Neuronal stem cell (in vitro differentiated cells): ENCODE results near the gene CERS3.

Experiments
- DNase-seq: peaks from one replicate; pipeline ENCODE4 v3.0.0-alpha.2; 2013; ENCODE audit warnings: low spot score
- H2AFZ ChIP-seq: one replicate; pipeline ENCODE4 v1.6.1; 2013; ENCODE audit warnings: mild to moderate bottlenecking, low read length, inconsistent platforms
- H2AK5ac ChIP-seq: 2 replicates; pipeline ENCODE4 v1.6.1; 2013; ENCODE audit warnings: low read depth, mild to moderate bottlenecking, inconsistent platforms, low read length, moderate library complexity, mixed read lengths
- H2BK120ac ChIP-seq: 2 replicates; pipeline ENCODE4 v1.6.1; 2013; ENCODE audit warnings: low read depth, mild to moderate bottlenecking, inconsistent platforms, low read length, moderate library complexity, mixed read lengths
- H2BK12ac ChIP-seq: one replicate; pipeline ENCODE4 v1.6.1; 2013; ENCODE audit warnings: low read length, inconsistent platforms
- H2BK15ac ChIP-seq: 2 replicates; pipeline ENCODE4 v1.6.1; 2013; ENCODE audit warnings: mild to moderate bottlenecking, low read length, inconsistent platforms, mixed read lengths
- H2BK5ac ChIP-seq: one replicate; pipeline ENCODE4 v1.6.1; 2013; ENCODE audit warnings: inconsistent platforms, mild to moderate bottlenecking, low read length, moderate library complexity
- H3K14ac ChIP-seq: one replicate; pipeline ENCODE4 v1.6.1; 2013; ENCODE audit warnings: low read length, inconsistent platforms
- H3K18ac ChIP-seq: 2 replicates; pipeline ENCODE4 v1.6.1; 2013; ENCODE audit warnings: low read length, inconsistent platforms
- H3K23ac ChIP-seq: 2 replicates; pipeline ENCODE4 v1.6.1; 2013; ENCODE audit warnings: low read depth, mild to moderate bottlenecking, mixed read lengths, low read length, inconsistent platforms; ENCODE audit not compliant: poor library complexity
- H3K27ac ChIP-seq: replicated peaks from 3 replicates; pipeline ENCODE4 v1.5.1; 2013; ENCODE audit warnings: low read length, inconsistent platforms
- H3K27me3 ChIP-seq, 3 experiments: 2 replicates each; pipeline ENCODE4 v1.6.1; 2013; ENCODE audit warnings: low read length in 3 of 3, mild to moderate bottlenecking in 2 of 3, inconsistent platforms in 1 of 3, low read depth in 1 of 3, mixed read lengths in 1 of 3, moderate library complexity in 1 of 3; ENCODE audit not compliant: control insufficient read depth in 3 of 3, insufficient read depth in 3 of 3
- H3K36me3 ChIP-seq, 2 donors: replicated peaks in 1 of 2; 2 replicates each; pipeline ENCODE4 v1.6.1; 2013; ENCODE audit warnings: low read length in 2 of 2; ENCODE audit not compliant: control insufficient read depth in 2 of 2, insufficient read depth in 2 of 2
- H3K4ac ChIP-seq: 2 replicates; pipeline ENCODE4 v1.6.1; 2013; ENCODE audit warnings: inconsistent platforms, mild to moderate bottlenecking, low read length, moderate library complexity
- H3K4me1 ChIP-seq, 2 donors: 1 replicate in 1 of 2; 2 replicates in 1 of 2; pipeline ENCODE4 v1.6.1; 2013; ENCODE audit warnings: low read length in 2 of 2, low read depth in 1 of 2; ENCODE audit not compliant: control insufficient read depth in 2 of 2, insufficient read depth in 1 of 2
- H3K4me2 ChIP-seq: one replicate; pipeline ENCODE4 v1.6.1; 2013; ENCODE audit warnings: mild to moderate bottlenecking, low read length, inconsistent platforms; ENCODE audit not compliant: insufficient read depth, poor library complexity, severe bottlenecking
- H3K4me3 ChIP-seq, 2 donors: 2 replicates each; pipeline ENCODE4 v1.5.1; 2013; ENCODE audit warnings: low read length in 2 of 2, mild to moderate bottlenecking in 2 of 2, inconsistent platforms in 1 of 2, moderate library complexity in 1 of 2
- H3K79me1 ChIP-seq: one replicate; pipeline ENCODE4 v1.6.1; 2013; ENCODE audit warnings: low read depth, mild to moderate bottlenecking, inconsistent platforms, low read length, moderate library complexity
- H3K9ac ChIP-seq: one replicate; pipeline ENCODE4 v1.6.1; 2013; ENCODE audit warnings: mild to moderate bottlenecking, low read depth, low read length, inconsistent platforms; ENCODE audit not compliant: poor library complexity
- H3K9me3 ChIP-seq, 2 donors: replicated peaks in 1 of 2; 2 replicates each; pipeline versions ENCODE3 to v1.6.1; 2013; ENCODE audit warnings: low read length in 2 of 2, mild to moderate bottlenecking in 2 of 2, inconsistent platforms in 1 of 2, low read depth in 1 of 2, mixed read lengths in 1 of 2, moderate library complexity in 1 of 2; ENCODE audit not compliant: control insufficient read depth in 2 of 2, insufficient read depth in 1 of 2
- H4K8ac ChIP-seq: one replicate; pipeline ENCODE4 v1.6.1; 2013; ENCODE audit warnings: low read depth, mild to moderate bottlenecking, inconsistent platforms, low read length, moderate library complexity
- H4K91ac ChIP-seq: one replicate; pipeline ENCODE4 v1.6.1; 2013; ENCODE audit warnings: low read length, low read depth, mild to moderate bottlenecking, inconsistent platforms; ENCODE audit not compliant: poor library complexity
- WGBS, 2 donors: extraction: QIAGEN DNeasy Blood & Tissue Kit; methylation state at CpG; one replicate each; pipeline ENCODE4 v1.1.7; 2013; ENCODE audit warnings: missing lambda C conversion rate in 2 of 2, mixed read lengths in 1 of 2; ENCODE audit not compliant: insufficient read length in 2 of 2, insufficient replicate concordance in 1 of 2; ENCODE audit errors: extremely low coverage in 2 of 2; 5-methylcytosine and 5-hydroxymethylcytosine counted together

The CERS3 gene

GRCh38 chr15:100502651-100503050, 26.1 kb downstream of the CERS3 start:
- Histone ChIP-seq H3K27ac (no peak overlapping the region), H3K4me1 (no peaks in the 10 kb centered on the region), H3K4me3 (no peak overlapping the region), H3K36me3 (no peaks in the 10 kb centered on the region), H3K14ac (no peak overlapping the region), H3K79me1 (no peaks in the 10 kb centered on the region), H2BK5ac (no peak overlapping the region), H2BK120ac (no peak overlapping the region), H3K18ac (no peak overlapping the region), H3K9ac (no peak overlapping the region), H3K4me2 (no peak overlapping the region), H3K27me3 (no peaks in the 10 kb centered on the region), H3K9me3 (no peaks in the 10 kb centered on the region), H4K91ac (no peak overlapping the region), H2AFZ (no peak overlapping the region), H4K8ac (no peak overlapping the region), H2AK5ac (no peak overlapping the region), H3K4ac (no peak overlapping the region), H3K23ac (no peak overlapping the region), H2BK12ac (no peak overlapping the region), H2BK15ac (no peak overlapping the region)
- DNase-seq, result no peak
- WGBS, 2 donors, result no CpG with 5 or more reads among the region's 3 CpGs

DNA sequence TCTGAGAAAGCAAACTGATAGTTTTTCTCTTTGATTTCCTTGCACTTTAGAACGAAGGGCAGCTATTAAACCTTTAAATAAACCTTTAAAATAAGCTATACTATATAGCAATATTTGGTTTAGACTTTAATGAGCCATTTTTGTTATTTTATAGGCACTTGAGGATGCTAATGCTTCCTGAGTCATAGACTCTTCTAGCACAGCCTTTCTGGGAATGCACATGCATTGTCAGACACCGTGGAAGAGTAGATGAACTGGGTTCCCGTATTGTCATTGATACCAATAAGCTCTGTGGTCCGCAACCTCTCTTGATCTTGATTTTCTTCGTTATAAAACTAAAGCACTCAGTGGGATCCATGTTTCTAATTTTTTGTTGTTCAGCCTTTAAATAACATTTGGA, 27.6 kb downstream of the CERS3 start:
- WGBS, 2 donors, result no CpG with 5 or more reads among the region's 5 CpGs
- H3K79me1 ChIP-seq, result no peaks in the 10 kb centered on the region
- H3K18ac ChIP-seq, result no peak overlapping the region
- no peaks in the 10 kb centered on the region for H3K9me3 ChIP-seq
- H2AFZ ChIP-seq, result no peak overlapping the region
- no peak overlapping the region for H4K91ac ChIP-seq
- no peak overlapping the region for H3K4me3 ChIP-seq
- no peak overlapping the region for H2BK12ac ChIP-seq
- H3K4me1 ChIP-seq, result no peaks in the 10 kb centered on the region
- H3K36me3 ChIP-seq, result no peaks in the 10 kb centered on the region
- H2BK5ac ChIP-seq, result no peak overlapping the region
- no peak overlapping the region for H2BK120ac ChIP-seq
- no peaks in the 10 kb centered on the region for H3K27me3 ChIP-seq
- no peak overlapping the region for H4K8ac ChIP-seq
- H3K4ac ChIP-seq, result no peak overlapping the region
- DNase-seq, result no peak
- no peak overlapping the region for H3K4me2 ChIP-seq
- no peak overlapping the region for H3K14ac ChIP-seq
- H3K27ac ChIP-seq, result no peak overlapping the region
- no peak overlapping the region for H3K9ac ChIP-seq
- H2BK15ac ChIP-seq, result no peak overlapping the region
- no peak overlapping the region for H3K23ac ChIP-seq
- H2AK5ac ChIP-seq, result no peak overlapping the region

- Histone ChIP-seq H2AFZ (no peak overlapping the region), H3K9ac (no peak overlapping the region), H4K91ac (no peak overlapping the region), H3K9me3 (no peaks in the 10 kb centered on the region), H3K27me3 (no peaks in the 10 kb centered on the region), H3K4me3 (no peak overlapping the region), H3K18ac (no peak overlapping the region), H3K23ac (no peak overlapping the region), H3K4ac (no peak overlapping the region), H2BK12ac (no peak overlapping the region), H3K14ac (no peak overlapping the region), H2BK5ac (no peak overlapping the region), H3K79me1 (no peaks in the 10 kb centered on the region), H3K4me1 (no peaks in the 10 kb centered on the region), H4K8ac (no peak overlapping the region), H2BK15ac (no peak overlapping the region), H3K36me3 (no peaks in the 10 kb centered on the region), H3K27ac (no peak overlapping the region), H3K4me2 (no peak overlapping the region), H2BK120ac (no peak overlapping the region), H2AK5ac (no peak overlapping the region)
- no CpG with 5 or more reads among the region's 4 CpGs for WGBS, 2 donors
- no peak for DNase-seq
Observed at GRCh38 chr15:100500226-100500990, 28.3 kb downstream of the CERS3 start.

- Histone ChIP-seq H3K27me3 (no peaks in the 10 kb centered on the region), H3K4me3 (no peak overlapping the region), H3K14ac (no peak overlapping the region), H4K8ac (no peak overlapping the region), H2BK120ac (no peak overlapping the region), H3K4me2 (no peak overlapping the region), H2BK15ac (no peak overlapping the region), H3K36me3 (no peaks in the 10 kb centered on the region), H4K91ac (no peak overlapping the region), H2BK12ac (no peak overlapping the region), H3K9ac (no peak overlapping the region), H2BK5ac (no peak overlapping the region), H3K79me1 (no peaks in the 10 kb centered on the region), H2AFZ (no peak overlapping the region), H3K4ac (no peak overlapping the region), H3K27ac (no peak overlapping the region), H3K18ac (no peak overlapping the region), H3K23ac (no peak overlapping the region), H2AK5ac (no peak overlapping the region), H3K4me1 (no peaks in the 10 kb centered on the region), H3K9me3 (peaks cover 0 to 2% of the 10 kb centered on the region in 2 donors)
- WGBS, 2 donors, result no CpG with 5 or more reads among the region's 1 CpG
- DNase-seq, result no peak
Observed at GRCh38 chr15:100495861-100496260, 32.9 kb downstream of the CERS3 start.
